Measurements from ENCODE around the gene PTPN7.

PTPN7 gene

GRCh38 chr1:202133496-202133895 is 26.9 kb downstream of the PTPN7 start:
- no peaks in the 10 kb centered on the region for H3K36me3 ChIP-seq (ENCODE audit: low read length)
- no peaks in the 10 kb centered on the region for H3K9me3 ChIP-seq (ENCODE audit: insufficient read depth, low read length)
- no peak for TF ChIP-seq EZH2phosphoT487 (conservative IDR thresholded peaks at IDR 0.05; ENCODE audit: low read length)
- no peak for TF ChIP-seq CTCF (IDR thresholded peaks at IDR 0.05; ENCODE audit: insufficient read depth, low read length, poor library complexity, severe bottlenecking)
- no peak overlapping the region for H3K4me3 ChIP-seq (ENCODE audit: insufficient read depth, low read length, poor library complexity, severe bottlenecking)
- H3K9me2 ChIP-seq (replicated peaks; ENCODE audit: insufficient read depth, low read length): no peaks in the 10 kb centered on the region
- 0 out of 2 replicates have a peak, but pooled peaks cover under 1% of the 10 kb centered on the region for H4K20me1 ChIP-seq (ENCODE audit: low read depth, low read length)
- H3K9ac ChIP-seq (ENCODE audit: low read length): no peak overlapping the region
- H3K27ac ChIP-seq (ENCODE audit: low read depth, low read length): no peak overlapping the region
- H3F3A ChIP-seq (ENCODE audit: insufficient read depth): no peaks in the 10 kb centered on the region
- H3K27me3 ChIP-seq (ENCODE audit: low read length): no peaks in the 10 kb centered on the region
- H3K4me2 ChIP-seq (ENCODE audit: low read depth, low read length, poor library complexity, severe bottlenecking): no peak overlapping the region
- H3K79me2 ChIP-seq (ENCODE audit: insufficient read depth, low read length): peaks cover 3% of the 10 kb centered on the region
- no peak overlapping the region for H2AFZ ChIP-seq (ENCODE audit: low read depth, low read length, severe bottlenecking)

- Histone ChIP-seq H3K9ac (ENCODE audit: low read length) (no peak overlapping the region), H2AFZ (ENCODE audit: low read depth, low read length, severe bottlenecking) (no peak overlapping the region), H3K27me3 (ENCODE audit: low read length) (no peaks in the 10 kb centered on the region), H3K79me2 (ENCODE audit: insufficient read depth, low read length) (no peaks in the 10 kb centered on the region), H3K4me3 (ENCODE audit: insufficient read depth, low read length, poor library complexity, severe bottlenecking) (no peak overlapping the region), H3K36me3 (ENCODE audit: low read length) (no peaks in the 10 kb centered on the region), H3K4me2 (ENCODE audit: low read depth, low read length, poor library complexity, severe bottlenecking) (no peak overlapping the region), H3K9me3 (ENCODE audit: insufficient read depth, low read length) (no peaks in the 10 kb centered on the region), H3K27ac (ENCODE audit: low read depth, low read length) (no peak overlapping the region), H3F3A (ENCODE audit: insufficient read depth) (no peaks in the 10 kb centered on the region), H3K9me2 (replicated peaks; ENCODE audit: insufficient read depth, low read length) (no peaks in the 10 kb centered on the region), H4K20me1 (ENCODE audit: low read depth, low read length) (no peaks in the 10 kb centered on the region)
- TF ChIP-seq CTCF (IDR thresholded peaks at IDR 0.05; ENCODE audit: insufficient read depth, low read length, poor library complexity, severe bottlenecking) (no peak), EZH2phosphoT487 (conservative IDR thresholded peaks at IDR 0.05; ENCODE audit: low read length) (no peak)
Observed at GRCh38 chr1:202133001-202133400, 27.4 kb downstream of the PTPN7 start.

DNA sequence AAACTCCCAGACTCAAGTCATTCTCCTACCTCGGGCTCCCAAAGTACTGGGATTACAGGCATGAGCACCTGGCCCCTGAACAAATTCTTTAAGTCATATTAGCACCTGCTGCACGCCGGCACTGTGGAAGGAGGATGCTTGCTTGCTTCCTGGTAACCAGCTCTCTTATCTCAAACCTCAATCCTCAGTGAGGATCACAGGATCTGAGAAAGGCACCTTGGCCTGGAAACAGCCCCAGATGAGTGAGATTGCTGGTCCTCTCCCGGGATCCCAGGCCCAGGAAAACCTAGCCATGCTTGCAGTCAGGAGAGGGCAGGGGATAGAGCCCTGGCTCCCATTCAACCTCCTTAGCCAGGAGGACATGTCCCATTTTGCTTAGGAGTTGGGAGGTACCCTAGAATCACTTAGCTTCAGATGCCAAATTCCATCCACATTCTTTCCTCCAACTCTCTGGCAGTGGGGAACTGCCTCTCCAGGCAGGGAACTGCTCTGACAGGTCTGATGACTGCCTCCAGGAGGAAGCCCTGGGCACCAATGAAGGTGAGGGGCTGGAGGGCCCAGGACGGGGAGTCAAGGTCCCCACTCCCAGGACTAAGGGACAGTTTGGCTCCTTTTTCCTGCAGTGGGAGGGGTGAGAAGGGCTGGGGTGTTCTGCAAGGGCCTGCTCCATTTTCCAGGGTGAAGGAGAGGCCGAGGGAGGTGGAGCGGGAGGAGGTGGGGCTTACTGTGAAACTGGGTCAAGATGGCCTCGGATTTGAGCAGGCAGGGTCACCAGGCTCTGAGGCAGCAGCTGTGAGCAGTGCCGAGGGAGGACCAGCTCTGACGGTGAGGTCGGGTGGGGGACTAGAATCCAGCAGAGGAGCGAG is 28.2 kb downstream of the PTPN7 start:
- Histone ChIP-seq H3F3A (ENCODE audit: insufficient read depth) (no peaks in the 10 kb centered on the region), H3K9me3 (ENCODE audit: insufficient read depth, low read length) (no peaks in the 10 kb centered on the region), H3K4me3 (ENCODE audit: insufficient read depth, low read length, poor library complexity, severe bottlenecking) (no peak overlapping the region), H3K27ac (ENCODE audit: low read depth, low read length) (no peak overlapping the region), H3K4me2 (ENCODE audit: low read depth, low read length, poor library complexity, severe bottlenecking) (no peak overlapping the region), H3K36me3 (ENCODE audit: low read length) (no peaks in the 10 kb centered on the region), H3K9me2 (replicated peaks; ENCODE audit: insufficient read depth, low read length) (no peaks in the 10 kb centered on the region), H3K9ac (ENCODE audit: low read length) (no peak overlapping the region), H3K27me3 (ENCODE audit: low read length) (no peaks in the 10 kb centered on the region), H3K79me2 (ENCODE audit: insufficient read depth, low read length) (no peaks in the 10 kb centered on the region), H2AFZ (ENCODE audit: low read depth, low read length, severe bottlenecking) (no peak overlapping the region), H4K20me1 (ENCODE audit: low read depth, low read length) (no peaks in the 10 kb centered on the region)
- no peak for TF ChIP-seq CTCF (IDR thresholded peaks at IDR 0.05; ENCODE audit: insufficient read depth, low read length, poor library complexity, severe bottlenecking)
- no peak for TF ChIP-seq EZH2phosphoT487 (conservative IDR thresholded peaks at IDR 0.05; ENCODE audit: low read length)
